ENCODE data around the gene LIMK2. TPM values are rescaled to one million over a fixed set of nuclear protein-coding genes. Genes with fewer than 3 reads are reported as not detected.
"Not testable (repeated sequence)": the region's sequence is repeated elsewhere in the genome, so short reads cannot be mapped to it uniquely, and the experiment has no call there.

LIMK2 gene
- polyA plus RNA-seq, 1 donor (not counting 4 experiments of a cell fraction or from before 2014, with no cell fraction given) = 42.6 TPM

- H3K4me3 ChIP-seq (ENCODE audit: control insufficient read depth in 2 of 3, extremely low read depth in 1 of 3, insufficient read depth in 2 of 3, low read depth in 1 of 3, low read length in 3 of 3); H3K9me1 ChIP-seq (ENCODE audit: control insufficient read depth, extremely low read depth, insufficient read depth, low read length); H3K4me2 ChIP-seq (ENCODE audit: control insufficient read depth, extremely low read depth, insufficient read depth, low read depth, low read length); H3K27ac ChIP-seq (ENCODE audit: control insufficient read depth, insufficient read depth, low read length); DNase-seq (ENCODE audit: low read depth, low spot score); H4K20me1 ChIP-seq (ENCODE audit: control insufficient read depth, extremely low read depth, insufficient read depth, low read length); H3K79me2 ChIP-seq (ENCODE audit: control insufficient read depth, insufficient read depth, low read length); dilution Hi-C loops (cut with MboI; ENCODE audit: extremely low pct_ligation_motif_present, low sequenced_read_pairs); H3K9ac ChIP-seq (ENCODE audit: control insufficient read depth, extremely low read depth, insufficient read depth, low read length); H2AFZ ChIP-seq (ENCODE audit: control insufficient read depth, low read length); H3K27me3 ChIP-seq (ENCODE audit: control insufficient read depth, extremely low read depth, insufficient read depth, low read length); H3K9me3 ChIP-seq (ENCODE audit: control insufficient read depth, low read depth, low read length): not testable (repeated sequence)
- Histone ChIP-seq H3K36me3 (ENCODE audit: control insufficient read depth in 2 of 2, extremely low read depth in 1 of 2, insufficient read depth in 2 of 2, low read length in 2 of 2) (peaks cover 11 to 13% of the 10 kb centered on the region in 2 experiments), H3K4me1 (ENCODE audit: control insufficient read depth, extremely low read depth, insufficient read depth, low read length) (peaks cover 14% of the 10 kb centered on the region)
- FAIRE-seq = peak; percentile 52
Observed at GRCh38 chr22:31205059-31205458, 7.0 kb upstream of the LIMK2 start.

- dilution Hi-C loops (cut with MboI; ENCODE audit: extremely low pct_ligation_motif_present, low sequenced_read_pairs); H3K27ac ChIP-seq (ENCODE audit: control insufficient read depth, insufficient read depth, low read length); H3K9ac ChIP-seq (ENCODE audit: control insufficient read depth, extremely low read depth, insufficient read depth, low read length); H4K20me1 ChIP-seq (ENCODE audit: control insufficient read depth, extremely low read depth, insufficient read depth, low read length); H3K9me1 ChIP-seq (ENCODE audit: control insufficient read depth, extremely low read depth, insufficient read depth, low read length); H2AFZ ChIP-seq (ENCODE audit: control insufficient read depth, low read length); DNase-seq (ENCODE audit: low read depth, low spot score); H3K79me2 ChIP-seq (ENCODE audit: control insufficient read depth, insufficient read depth, low read length); H3K4me2 ChIP-seq (ENCODE audit: control insufficient read depth, extremely low read depth, insufficient read depth, low read depth, low read length); H3K4me3 ChIP-seq (ENCODE audit: control insufficient read depth in 2 of 3, extremely low read depth in 1 of 3, insufficient read depth in 2 of 3, low read depth in 1 of 3, low read length in 3 of 3); H3K9me3 ChIP-seq (ENCODE audit: control insufficient read depth, low read depth, low read length); FAIRE-seq; H3K27me3 ChIP-seq (ENCODE audit: control insufficient read depth, extremely low read depth, insufficient read depth, low read length): not testable (repeated sequence)
- peaks cover 7 to 11% of the 10 kb centered on the region in 2 experiments for H3K36me3 ChIP-seq (ENCODE audit: control insufficient read depth in 2 of 2, extremely low read depth in 1 of 2, insufficient read depth in 2 of 2, low read length in 2 of 2)
- H3K4me1 ChIP-seq (ENCODE audit: control insufficient read depth, extremely low read depth, insufficient read depth, low read length) = peaks cover 14% of the 10 kb centered on the region
Observed at GRCh38 chr22:31206460-31206859, 5.6 kb upstream of the LIMK2 start.

DNA sequence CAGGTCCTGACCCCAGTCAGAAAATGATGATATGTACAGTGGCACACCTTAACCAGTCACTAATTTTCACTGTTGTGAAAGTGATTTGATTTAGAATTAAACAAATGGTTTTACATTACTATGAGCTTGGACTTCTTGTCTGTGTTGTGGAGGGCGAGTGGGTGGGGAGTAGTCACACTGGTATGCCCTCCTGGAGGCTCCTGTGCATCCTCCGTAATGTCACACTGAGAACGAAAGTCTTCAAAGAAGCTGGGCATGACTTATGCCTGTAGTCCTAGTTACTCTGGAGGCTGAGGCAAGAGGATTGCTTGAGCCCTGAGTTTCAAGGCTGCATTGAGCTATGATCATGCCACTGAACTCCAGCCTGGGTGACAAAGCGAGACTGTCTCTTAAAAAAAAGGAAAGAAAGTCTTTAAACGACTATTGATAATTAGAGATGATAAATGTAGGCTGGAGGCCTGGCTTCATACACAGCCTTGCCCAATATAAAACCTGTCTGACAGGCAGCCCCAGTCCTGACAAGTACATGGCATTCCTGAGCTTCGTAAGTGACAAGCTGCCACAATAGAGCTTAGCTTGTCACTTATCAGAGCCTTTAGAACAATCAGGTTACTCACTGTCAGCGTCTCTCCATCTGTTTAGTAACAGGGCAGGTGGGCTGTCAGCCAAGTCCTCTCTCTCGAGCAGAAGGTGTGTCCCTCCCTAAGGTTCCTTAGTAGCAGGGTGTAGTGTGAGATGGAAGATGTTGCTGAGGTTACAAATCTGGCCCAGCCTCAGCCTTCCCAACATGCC is 5.0 kb upstream of the LIMK2 start:
- Histone ChIP-seq H3K27ac (ENCODE audit: control insufficient read depth, insufficient read depth, low read length) (no peak overlapping the region), H3K9ac (ENCODE audit: control insufficient read depth, extremely low read depth, insufficient read depth, low read length) (no peak overlapping the region), H3K27me3 (ENCODE audit: control insufficient read depth, extremely low read depth, insufficient read depth, low read length) (no peaks in the 10 kb centered on the region), H3K9me3 (ENCODE audit: control insufficient read depth, low read depth, low read length) (no peaks in the 10 kb centered on the region), H3K4me2 (ENCODE audit: control insufficient read depth, extremely low read depth, insufficient read depth, low read depth, low read length) (peak overlapping the region; percentile 51), H4K20me1 (ENCODE audit: control insufficient read depth, extremely low read depth, insufficient read depth, low read length) (no peaks in the 10 kb centered on the region), H3K9me1 (ENCODE audit: control insufficient read depth, extremely low read depth, insufficient read depth, low read length) (no peaks in the 10 kb centered on the region), H3K4me1 (ENCODE audit: control insufficient read depth, extremely low read depth, insufficient read depth, low read length) (peaks cover 18% of the 10 kb centered on the region), H2AFZ (ENCODE audit: control insufficient read depth, low read length) (no peak overlapping the region), H3K79me2 (ENCODE audit: control insufficient read depth, insufficient read depth, low read length) (no peaks in the 10 kb centered on the region), H3K4me3 (ENCODE audit: control insufficient read depth in 2 of 3, extremely low read depth in 1 of 3, insufficient read depth in 2 of 3, low read depth in 1 of 3, low read length in 3 of 3) (no peak overlapping the region), H3K36me3 (ENCODE audit: control insufficient read depth in 2 of 2, extremely low read depth in 1 of 2, insufficient read depth in 2 of 2, low read length in 2 of 2) (peaks cover 7 to 8% of the 10 kb centered on the region in 2 experiments)
- dilution Hi-C loops (cut with MboI; ENCODE audit: extremely low pct_ligation_motif_present, low sequenced_read_pairs) = no loop called here
- DNase-seq (ENCODE audit: low read depth, low spot score) (peak; percentile 54), FAIRE-seq (peak; percentile 89)
- TF ChIP-seq EZH2 (IDR thresholded peaks at IDR 0.05; ENCODE audit: low read length) = no peak
- no peak for TF ChIP-seq CTCF (optimal IDR thresholded peaks at IDR 0.05 in 1 of 3, IDR thresholded peaks at IDR 0.05 in 1 of 3, conservative IDR thresholded peaks at IDR 0.05 in 1 of 3; ENCODE audit: extremely low read depth in 1 of 3, insufficient read depth in 2 of 3, low read length in 3 of 3)
